ENCODE measurements around the gene DNAH1.
A peak's percentile ranks its signal among the peaks of the same experiment; 100 is the strongest.
"Not testable (repeated sequence)": the region's sequence is repeated elsewhere in the genome, so short reads cannot be mapped to it uniquely, and the experiment has no call there.

DNAH1 gene

DNA sequence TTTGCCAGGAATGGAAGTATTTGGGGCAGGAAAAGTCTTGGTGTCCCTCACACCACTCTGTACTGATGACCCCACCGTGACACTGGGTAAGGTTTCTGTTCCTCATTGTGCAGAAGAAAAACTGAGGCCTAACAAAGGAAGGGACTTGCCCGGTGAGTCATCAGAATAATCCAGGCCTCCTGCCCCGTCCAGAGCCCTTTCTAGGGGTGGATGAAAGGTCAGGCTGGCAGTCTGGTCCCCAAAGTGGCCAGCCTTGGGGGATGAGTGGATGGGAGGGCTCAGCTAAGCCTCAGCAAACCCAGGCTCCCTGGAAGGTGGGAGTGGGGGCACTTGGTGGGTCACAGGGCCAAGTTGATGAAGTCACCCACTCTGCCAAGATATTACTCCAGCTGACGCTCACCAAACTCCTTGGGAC, 2.3 kb upstream of the DNAH1 start:
- no peak for DNase-seq

- DNase-seq = no peak
Observed at GRCh38 chr3:52314489-52314888, 1.6 kb upstream of the DNAH1 start.

GRCh38 chr3:52315006-52315405, 1.1 kb upstream of the DNAH1 start:
- no peak for DNase-seq

DNA sequence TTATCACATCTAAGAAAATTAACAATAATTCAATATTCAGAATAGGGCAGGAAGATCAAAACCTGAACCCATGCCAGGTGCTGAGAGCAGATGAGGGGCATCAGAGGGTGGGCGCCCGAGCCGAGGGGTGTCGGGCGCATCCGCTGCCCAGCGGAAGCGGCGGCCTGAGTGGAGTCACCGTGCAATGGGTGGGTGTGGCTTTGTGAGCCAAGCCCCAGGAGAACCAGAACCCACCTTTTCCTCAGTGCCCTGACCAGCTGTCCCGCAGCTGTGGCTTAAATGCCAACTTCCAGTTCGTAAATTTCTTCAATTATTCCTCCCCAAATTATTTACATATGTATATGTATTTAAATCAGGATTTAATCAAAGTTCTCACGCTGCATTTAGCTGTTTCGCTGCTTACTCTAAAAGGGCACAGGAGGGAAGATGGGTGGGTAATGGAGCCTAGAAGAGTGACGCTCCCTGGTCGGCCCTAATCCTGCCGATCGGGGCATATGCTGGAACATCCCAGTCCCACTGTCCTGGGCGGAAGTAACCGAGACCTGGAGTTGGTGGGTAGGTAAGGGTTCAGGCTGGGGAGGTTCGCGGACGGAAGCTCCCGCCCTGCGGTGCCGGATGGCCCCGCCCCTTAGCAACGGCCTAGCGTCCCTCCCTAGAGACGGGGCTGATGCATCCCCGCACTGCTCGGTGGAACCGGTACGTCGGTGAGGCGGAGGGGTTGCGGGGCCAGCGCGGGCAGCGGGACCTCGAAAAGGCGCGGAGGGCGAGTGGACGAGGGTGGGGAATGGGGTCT, 1.3 kb downstream of the DNAH1 start:
- peak; percentile 20 to 62 (median 56) for DNase-seq

GRCh38 chr3:52318186-52318816, 2.2 kb downstream of the DNAH1 start:
- DNase-seq = no peak

DNA sequence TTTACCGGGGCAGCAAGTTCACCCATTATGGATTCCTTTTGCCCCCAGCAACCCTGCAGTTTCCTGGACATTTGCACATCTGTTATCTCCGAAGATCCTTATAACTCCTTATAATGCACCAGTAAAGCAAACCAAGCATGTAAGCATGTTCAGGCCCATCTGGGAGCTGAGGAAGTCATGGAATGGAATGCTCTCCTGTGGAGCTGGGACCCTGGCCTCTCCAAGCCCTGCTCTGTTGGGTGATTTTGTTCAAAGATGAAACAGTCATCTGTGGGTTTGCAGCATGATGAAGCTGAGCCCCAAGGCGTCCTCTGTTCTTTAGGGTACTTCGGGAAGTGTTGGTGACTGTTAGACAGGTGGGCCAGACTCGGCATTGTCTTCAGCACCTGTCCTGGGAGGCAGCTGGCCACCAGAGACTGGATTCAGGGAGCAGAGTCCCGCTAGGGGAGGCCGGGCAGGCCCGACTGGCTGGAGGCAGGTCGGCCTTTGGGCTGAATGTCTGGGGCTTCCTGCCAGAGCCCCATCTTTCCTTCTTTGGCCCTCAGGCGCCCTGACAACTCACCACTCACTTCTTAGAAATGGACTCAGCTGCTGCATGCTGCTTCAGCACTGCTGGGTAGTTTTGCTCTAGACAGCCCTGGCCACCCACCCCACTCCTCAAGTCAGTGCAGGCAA, 3.9 kb downstream of the DNAH1 start:
- no peak for DNase-seq

DNA sequence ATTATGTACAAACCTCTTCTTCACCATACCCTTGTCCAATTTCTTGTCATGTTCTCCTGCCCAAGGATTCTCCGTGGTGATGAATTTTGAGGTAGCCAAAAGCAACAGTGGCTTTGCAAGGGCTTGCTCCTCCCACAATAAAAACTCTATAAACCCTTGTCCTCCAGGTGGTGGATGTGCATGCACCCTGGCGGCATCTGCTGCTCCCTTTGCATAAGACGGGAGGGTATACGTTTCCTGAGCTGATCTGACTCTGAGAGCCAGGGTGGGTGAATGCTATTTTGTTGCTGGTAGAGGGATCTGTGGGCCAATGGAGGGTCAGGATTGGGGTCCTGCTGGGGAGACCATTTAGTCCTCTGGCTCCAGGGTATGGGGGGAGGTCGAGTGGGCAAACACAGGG, 5.4 kb downstream of the DNAH1 start:
- no peak for DNase-seq

GRCh38 chr3:52322466-52322865, 6.3 kb downstream of the DNAH1 start:
- no peak for DNase-seq

GRCh38 chr3:52323526-52324295, 7.6 kb downstream of the DNAH1 start:
- no peak for DNase-seq

- DNase-seq = no peak
Observed at GRCh38 chr3:52324676-52325075, 8.6 kb downstream of the DNAH1 start.

- DNase-seq = no peak
Observed at GRCh38 chr3:52325686-52326085, 9.6 kb downstream of the DNAH1 start.

GRCh38 chr3:52326976-52327375, 10.9 kb downstream of the DNAH1 start:
- no peak for DNase-seq

DNA sequence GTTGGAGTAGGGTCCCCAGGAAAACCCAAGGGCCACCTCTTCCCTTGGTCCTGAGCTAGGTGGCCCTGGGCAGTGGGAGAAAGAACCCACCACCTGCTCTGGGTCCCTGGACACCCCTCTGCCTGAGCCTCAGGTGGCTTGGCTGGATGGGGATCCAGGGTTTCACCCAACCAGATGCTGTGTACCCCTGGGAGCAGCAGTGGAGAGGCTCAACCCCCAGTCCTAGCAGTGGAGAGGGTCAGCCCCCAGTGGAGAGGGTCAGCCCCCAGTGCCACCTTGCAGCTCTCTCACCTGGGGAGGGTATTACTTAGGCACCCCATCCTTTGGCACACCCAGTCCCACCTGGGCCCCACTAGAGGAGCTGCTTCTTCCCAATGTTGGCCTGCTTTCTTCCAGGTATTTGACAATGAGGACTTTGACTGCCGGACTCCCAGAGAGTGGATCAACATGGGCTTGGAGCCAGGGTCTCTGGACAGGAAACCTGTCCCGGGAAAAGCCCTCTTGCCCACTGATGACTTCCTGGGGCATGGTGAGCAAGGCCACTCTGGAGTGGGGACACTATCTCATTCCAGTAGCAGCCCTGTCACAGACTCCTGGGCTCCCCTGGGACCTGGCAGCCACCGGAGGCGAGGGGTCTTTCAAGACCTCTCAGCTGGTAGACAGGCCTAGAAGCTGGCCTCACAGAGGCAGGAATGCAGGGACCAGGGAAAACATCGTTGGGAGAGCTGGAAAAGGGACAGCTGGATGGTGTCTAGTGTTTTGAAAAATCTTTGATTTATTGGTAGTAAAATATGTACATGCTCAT, 11.6 kb downstream of the DNAH1 start:
- DNase-seq = no peak

DNA sequence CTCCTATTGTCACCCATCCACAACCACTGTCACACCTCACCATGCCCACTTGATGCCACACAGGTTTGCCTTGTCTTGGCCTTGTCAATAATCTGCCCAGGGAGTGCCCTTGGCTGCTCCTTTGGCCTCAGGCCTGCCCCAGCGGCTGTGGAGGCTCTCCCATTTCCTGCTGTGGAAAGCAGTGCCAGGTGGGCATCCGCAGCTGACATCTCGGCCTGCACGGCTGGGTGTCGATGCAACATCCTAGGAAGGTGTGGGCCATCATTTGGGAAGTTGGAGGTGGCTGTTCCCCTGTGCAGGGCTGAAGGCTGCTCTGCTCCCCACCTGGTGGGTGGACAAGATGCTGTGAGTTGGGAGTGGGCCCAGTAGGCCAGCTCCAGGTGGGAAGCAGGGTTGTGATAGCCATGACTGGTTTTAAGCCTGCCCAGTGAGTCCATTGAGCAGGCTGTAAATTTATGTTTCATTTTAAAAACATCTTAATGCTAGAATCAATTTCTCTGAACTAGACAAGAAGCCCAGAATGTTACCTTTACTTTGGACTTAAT, 12.5 kb downstream of the DNAH1 start:
- no peak for DNase-seq

GRCh38 chr3:52330194-52330805, 14.2 kb downstream of the DNAH1 start:
- no peak for DNase-seq

GRCh38 chr3:52331091-52331490, 15.0 kb downstream of the DNAH1 start:
- DNase-seq = no peak

DNA sequence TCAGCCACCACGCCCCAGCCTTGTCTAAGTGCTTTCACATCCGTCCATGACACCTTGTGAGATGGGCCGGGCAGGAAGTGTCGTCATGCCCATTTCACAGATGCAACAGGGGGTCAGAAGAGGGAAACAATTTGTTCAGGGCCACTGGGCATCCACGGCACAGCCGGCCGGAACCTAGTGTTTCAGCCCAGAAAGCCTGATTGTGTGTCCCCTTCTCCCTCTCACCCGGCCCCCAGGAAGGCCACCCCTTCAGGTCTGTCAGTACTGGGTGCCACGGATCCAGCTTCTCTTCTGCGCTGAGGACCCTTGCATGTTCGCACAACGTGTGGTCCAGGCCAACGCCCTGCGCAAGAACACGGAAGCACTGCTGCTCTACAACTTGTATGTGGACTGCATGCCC, 15.8 kb downstream of the DNAH1 start:
- no peak for DNase-seq

GRCh38 chr3:52333869-52334557, 17.9 kb downstream of the DNAH1 start:
- DNase-seq = no peak

- DNase-seq = not testable (repeated sequence)
Observed at GRCh38 chr3:52338131-52338530, 22.0 kb downstream of the DNAH1 start.

- peak in 2 of 4 experiments; percentile 6 to 18 for DNase-seq
Observed at GRCh38 chr3:52339612-52340011, 23.5 kb downstream of the DNAH1 start.

GRCh38 chr3:52341123-52341522, 25.0 kb downstream of the DNAH1 start:
- no peak for DNase-seq
